Measurements from ENCODE around the gene FMN1.

FMN1 gene

GRCh38 chr15:33163816-33164215 lies 30.7 kb downstream of the FMN1 start:
- no peak for DNase-seq (ENCODE audit: extremely low read depth, low read depth)
- TF ChIP-seq CTCF (IDR thresholded peaks at IDR 0.05; ENCODE audit: low read depth, low read length, missing control alignments): no peak
- H3K4me3 ChIP-seq (replicated peaks; ENCODE audit: low read depth, low read length): no peak overlapping the region

GRCh38 chr15:33161209-33161608 lies 33.3 kb downstream of the FMN1 start:
- no peak for DNase-seq (ENCODE audit: extremely low read depth, low read depth)
- no peak for TF ChIP-seq CTCF (IDR thresholded peaks at IDR 0.05; ENCODE audit: low read depth, low read length, missing control alignments)
- no peak overlapping the region for H3K4me3 ChIP-seq (replicated peaks; ENCODE audit: low read depth, low read length)

GRCh38 chr15:33160581-33161165 lies 33.8 kb downstream of the FMN1 start:
- no peak for DNase-seq (ENCODE audit: extremely low read depth, low read depth)

GRCh38 chr15:33159726-33160453 lies 34.6 kb downstream of the FMN1 start:
- H3K4me3 ChIP-seq (replicated peaks; ENCODE audit: low read depth, low read length): no peak overlapping the region
- no peak for TF ChIP-seq CTCF (IDR thresholded peaks at IDR 0.05; ENCODE audit: low read depth, low read length, missing control alignments)
- no peak for DNase-seq (ENCODE audit: extremely low read depth, low read depth)

More at GRCh38 chr15:33160581-33161165, 33.8 kb downstream of the FMN1 start:
- H3K4me3 ChIP-seq (replicated peaks; ENCODE audit: low read depth, low read length): no peak overlapping the region
- no peak for TF ChIP-seq CTCF (IDR thresholded peaks at IDR 0.05; ENCODE audit: low read depth, low read length, missing control alignments)

GRCh38 chr15:33158366-33158765 lies 36.1 kb downstream of the FMN1 start:
- DNase-seq (ENCODE audit: extremely low read depth, low read depth): no peak
- no peak overlapping the region for H3K4me3 ChIP-seq (replicated peaks; ENCODE audit: low read depth, low read length)
- no peak for TF ChIP-seq CTCF (IDR thresholded peaks at IDR 0.05; ENCODE audit: low read depth, low read length, missing control alignments)

GRCh38 chr15:33157371-33158037 lies 37.0 kb downstream of the FMN1 start:
- no peak for TF ChIP-seq CTCF (IDR thresholded peaks at IDR 0.05; ENCODE audit: low read depth, low read length, missing control alignments)
- H3K4me3 ChIP-seq (replicated peaks; ENCODE audit: low read depth, low read length): no peak overlapping the region
- DNase-seq (ENCODE audit: extremely low read depth, low read depth): no peak
